Dermis microvascular lymphatic vessel endothelial cell (primary cell): Measurements from ENCODE around the gene BSX. TPM values are rescaled to one million over a fixed set of nuclear protein-coding genes. Genes with fewer than 3 reads are reported as not detected.
A peak's percentile ranks its signal among the peaks of the same experiment; 100 is the strongest.

Experiments
- DNase-seq, 2 donors: peaks; one replicate each; pipeline versions ENCODE4 v3.0.0 to v3.0.0-alpha.2; 2010; ENCODE audit warnings: low read depth in 2 of 2
- total RNA-seq: library from RNA; depleted of rRNA; stranded (reverse); fragments of >200 nt; gene quantifications from 2 replicates; pipeline ENCODE4 v1.2.1, GENCODE V29; 2014

Gene BSX
- total RNA-seq = not detected in 2 replicates

DNA sequence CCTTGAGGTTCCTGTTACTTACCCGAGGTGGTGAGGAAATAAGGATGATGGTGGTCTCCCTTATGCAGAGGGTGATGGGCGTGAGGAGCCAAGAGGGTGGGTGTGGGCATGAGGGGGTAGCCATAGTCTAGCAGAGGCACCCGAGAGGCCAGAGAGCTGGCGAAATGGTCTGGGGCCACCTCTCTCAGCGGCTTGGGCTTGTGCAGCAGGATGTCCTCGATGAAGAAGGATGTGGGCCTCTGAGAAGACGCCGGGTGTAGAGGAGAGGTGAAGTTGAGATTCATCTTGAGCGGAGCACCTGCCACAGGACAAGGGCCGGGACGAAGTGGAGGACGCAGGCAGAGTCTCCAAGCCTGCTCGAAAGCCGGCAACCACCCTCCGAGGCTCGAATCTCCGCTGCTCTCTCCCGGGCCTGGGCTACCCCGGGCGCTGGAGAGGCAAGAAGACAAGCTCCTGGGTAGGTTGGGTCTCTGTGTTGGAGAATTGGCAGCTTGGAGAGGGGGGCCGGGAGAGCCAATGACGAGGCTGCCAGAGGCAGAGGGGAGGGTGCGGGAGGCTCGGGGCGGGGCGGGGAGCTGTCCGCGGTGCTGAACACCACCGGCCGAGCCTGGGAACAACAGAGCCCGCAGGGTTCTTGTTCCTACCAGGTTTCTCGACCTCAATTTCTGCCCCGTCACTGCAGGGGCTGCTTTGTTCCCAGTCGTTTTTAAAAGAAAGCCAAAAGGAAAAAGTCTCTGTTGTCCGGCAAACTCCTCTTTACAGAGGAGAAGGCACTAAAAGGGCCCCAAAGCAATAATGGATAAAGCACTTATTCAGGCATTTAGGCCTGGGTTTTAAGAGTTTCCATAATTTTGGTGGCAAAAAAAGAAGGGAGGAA, at the start of gene BSX:
TSS of gene BSX (minus strand) at position 447 of the 877 bp plus-strand sequence. CDS start at position 284, 163 bp downstream.
- peak in 1 of 2 donors; percentile 54 for DNase-seq

DNA sequence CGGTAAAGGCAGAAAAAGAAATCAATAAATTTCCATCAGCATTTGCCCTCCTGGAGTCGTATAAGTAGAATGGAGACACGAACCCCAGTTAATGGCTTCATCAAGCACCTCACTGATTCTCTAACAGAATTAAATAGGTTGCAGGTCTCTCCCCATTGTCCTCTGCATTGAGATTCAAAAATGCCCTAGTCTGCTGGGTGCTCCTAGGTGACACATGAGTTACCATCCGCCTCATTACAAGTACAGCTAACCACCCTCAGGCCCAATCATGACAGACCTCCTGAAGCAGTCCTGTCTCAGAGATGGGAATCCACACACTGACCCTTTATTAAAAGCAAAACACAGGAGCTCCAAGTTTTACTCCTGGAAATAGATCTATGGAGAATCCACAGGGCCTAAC, 48.9 kb upstream of the BSX start:
- DNase-seq = no peak

DNA sequence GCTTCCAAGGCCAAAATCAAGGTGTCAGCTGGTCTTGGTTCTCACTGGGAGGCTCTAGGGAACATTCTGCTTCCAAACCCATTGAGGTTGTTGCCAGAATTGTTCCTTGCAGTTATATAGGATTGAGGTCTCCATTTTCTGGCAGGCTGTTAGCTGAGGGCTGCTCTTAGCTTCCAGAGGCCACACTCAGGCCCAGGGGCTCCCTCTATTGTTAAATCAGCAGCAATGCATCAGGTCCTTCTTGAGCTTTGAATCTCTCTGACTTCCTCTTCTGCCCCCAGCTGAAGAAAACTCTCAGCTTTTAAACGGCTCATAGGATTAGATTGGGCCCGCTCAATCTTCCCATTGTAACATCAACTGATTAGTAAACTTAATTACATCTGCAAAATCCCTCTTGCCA, 39.3 kb upstream of the BSX start:
- DNase-seq = peak; percentile 12 to 55

DNA sequence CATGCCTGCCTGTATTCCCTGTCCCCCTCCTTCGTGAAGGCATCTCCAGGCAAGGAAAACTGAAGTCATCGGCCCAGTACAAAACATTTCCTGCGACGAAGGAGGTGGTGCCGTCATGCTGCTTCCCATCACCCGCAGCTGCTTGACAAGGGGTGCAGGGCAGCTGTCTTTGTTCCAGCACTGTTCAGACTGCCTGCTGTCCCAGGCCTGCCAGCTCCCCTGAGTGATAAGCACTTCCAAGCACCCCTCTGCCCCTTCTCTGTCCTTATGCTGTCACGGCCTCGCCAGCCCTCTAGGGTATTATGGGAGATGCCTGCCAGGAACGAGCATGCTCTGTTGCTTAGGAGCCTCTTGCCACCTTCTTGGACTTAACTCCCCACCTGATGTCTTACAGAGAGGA, 37.1 kb upstream of the BSX start:
- peak in 1 of 2 donors; percentile 3 for DNase-seq

DNA sequence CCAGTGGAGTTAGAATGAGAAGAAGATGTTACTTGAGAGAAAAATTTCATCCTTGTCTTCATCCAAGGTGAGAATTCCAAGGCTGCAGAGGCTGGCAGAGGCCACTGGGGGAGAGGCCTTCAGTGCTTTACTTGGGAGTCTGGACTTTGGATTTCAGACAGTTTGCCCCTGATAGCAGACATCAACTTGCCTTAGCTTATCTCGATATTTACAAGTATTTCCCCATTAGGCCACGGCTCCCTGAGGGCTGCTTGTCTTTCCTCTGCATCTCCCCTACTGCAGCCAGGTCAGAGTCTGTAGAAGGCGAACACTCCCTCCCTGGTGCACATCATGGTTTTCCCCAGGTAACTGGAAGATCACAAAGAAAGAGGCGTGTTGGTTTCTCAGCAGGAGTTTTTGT, 29.9 kb upstream of the BSX start:
- DNase-seq = no peak

DNA sequence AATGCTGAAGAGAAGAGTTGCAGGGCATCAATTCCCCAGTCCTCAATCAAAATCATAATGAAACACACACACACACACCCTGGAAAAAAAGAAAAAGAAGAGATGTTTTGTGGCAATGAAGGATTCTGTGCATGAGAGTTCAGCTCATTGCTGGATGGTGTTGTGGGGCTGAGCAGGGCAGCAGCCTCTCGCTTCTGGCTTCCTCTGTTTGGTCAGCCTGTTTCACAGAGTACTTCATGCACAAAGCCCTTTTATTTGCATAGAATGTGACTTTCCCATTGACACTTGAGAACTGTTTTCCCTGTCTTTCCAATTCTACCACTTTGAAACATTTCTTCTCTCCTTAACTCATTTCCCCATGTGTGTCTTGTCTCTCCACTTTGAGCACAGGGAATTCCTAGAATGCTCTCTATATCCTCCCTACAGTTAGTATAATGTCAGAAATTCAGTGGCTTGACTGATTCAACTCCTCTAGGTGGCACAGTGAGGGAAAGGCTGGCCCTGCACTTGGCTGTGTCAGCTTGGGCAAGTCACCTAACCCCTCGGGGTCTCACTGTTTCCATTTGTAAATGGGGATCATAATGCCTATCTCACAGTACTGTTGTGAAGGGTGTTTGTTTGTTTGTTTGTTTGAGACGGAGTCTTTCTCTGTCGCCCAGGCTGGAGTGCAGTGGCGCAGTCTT, 25.4 kb upstream of the BSX start:
- DNase-seq = no peak

DNA sequence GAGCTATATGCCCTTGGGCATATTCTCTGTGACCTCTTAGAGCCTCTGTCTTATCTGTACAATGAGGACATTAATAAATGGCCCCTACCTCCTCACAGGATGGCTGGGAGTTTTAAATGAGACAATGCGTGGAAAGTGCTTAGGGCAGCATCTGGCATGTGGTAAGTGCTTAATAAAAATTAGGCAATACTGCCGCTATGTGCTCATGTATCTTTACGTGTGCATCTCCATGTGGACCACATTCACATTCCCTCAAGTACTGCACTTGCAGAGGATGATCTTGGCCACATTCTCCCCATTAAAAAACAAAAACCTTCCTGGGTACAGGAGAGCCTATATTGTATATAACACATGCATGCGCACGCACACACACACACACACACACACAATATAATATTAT, 19.1 kb upstream of the BSX start:
- no peak for DNase-seq

DNA sequence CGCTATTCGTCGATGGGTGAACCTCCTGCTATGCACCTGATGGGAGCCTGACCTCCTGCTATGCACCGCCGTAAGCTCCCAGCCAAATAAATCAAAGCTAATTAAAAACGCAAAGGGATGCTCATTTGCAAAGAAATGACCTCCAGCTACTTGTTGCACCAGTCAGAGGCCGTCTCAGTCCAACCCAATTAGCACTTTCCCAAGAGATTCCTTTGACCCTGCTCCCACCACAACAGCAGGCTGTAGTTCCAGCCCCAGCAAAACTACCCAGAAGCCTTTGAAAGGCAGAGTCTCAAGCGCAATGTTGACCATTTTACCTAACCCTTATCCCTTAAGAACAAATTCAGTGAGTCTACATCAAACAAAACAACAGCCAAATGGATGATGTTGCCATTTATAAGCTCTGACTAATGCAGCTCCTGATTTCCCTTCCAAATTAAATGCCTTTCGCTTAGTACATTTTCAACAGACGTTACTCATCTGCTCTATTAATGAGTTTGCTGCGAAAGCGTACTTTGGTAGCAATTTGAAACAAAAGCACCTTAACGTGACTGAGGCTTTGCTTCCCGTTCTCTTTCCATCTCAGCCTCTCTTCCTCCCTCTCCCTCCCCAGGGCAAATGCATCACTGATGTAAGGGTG, 17.2 kb upstream of the BSX start:
- DNase-seq = no peak

DNA sequence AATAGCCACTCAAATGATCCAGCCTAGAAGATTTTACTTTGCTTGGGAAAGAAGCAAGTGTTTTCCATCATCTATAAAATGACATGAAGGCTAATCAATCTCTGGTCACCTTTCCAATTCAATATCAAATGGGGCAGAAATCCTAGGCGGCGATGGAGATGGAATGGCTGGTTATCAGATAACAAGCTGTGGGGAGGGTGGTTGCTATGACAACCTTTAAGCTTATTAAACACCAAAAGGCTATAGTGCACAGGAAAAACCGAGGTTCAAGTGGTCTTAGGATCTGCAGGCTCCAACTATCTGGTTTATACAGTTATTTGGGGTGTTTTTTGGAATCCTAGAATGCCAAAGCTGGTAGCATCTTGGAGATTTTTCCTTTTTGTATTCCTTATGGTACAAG, 13.9 kb upstream of the BSX start:
- no peak for DNase-seq

DNA sequence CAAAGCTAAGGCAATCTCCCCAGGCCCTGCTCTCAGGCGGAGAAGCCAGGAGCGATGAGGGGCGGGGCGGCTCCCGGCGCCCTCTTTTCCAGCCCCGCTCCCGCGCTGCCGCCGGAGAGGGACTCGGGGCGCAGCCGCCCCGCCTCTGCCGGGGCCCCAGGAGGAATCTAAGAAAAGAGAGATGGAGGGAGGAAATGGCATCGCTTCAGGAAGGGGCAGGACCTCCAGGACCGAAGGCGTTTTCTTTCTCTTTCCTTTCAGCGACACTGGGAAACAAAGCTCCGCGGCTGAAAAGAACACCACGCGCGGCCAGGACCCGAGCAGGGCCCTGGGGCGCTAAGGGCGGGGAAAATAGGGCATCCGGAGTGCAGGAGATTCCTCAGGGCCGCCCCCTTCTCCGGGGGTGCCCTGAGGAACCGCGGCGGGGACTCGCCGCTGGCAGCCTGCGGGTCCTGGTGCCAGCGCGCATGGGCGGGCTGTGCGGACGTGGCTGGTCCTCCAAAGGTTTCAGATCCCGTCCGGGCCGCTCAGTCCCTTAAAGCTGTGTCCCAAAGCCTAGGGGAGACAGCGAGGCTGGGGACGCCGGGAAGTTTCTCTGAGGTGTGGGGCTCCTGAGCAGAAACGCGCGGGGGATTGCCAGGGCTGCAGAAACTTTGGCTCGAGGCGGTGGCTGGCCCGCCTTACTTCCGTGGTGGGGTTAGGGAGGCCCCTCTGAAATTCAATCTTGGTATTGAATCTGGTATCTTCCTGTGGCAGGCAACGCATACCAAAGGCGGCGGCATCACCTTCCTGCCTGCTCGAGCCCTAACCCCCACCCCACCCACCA, 2.8 kb upstream of the BSX start:
- no peak for DNase-seq

DNA sequence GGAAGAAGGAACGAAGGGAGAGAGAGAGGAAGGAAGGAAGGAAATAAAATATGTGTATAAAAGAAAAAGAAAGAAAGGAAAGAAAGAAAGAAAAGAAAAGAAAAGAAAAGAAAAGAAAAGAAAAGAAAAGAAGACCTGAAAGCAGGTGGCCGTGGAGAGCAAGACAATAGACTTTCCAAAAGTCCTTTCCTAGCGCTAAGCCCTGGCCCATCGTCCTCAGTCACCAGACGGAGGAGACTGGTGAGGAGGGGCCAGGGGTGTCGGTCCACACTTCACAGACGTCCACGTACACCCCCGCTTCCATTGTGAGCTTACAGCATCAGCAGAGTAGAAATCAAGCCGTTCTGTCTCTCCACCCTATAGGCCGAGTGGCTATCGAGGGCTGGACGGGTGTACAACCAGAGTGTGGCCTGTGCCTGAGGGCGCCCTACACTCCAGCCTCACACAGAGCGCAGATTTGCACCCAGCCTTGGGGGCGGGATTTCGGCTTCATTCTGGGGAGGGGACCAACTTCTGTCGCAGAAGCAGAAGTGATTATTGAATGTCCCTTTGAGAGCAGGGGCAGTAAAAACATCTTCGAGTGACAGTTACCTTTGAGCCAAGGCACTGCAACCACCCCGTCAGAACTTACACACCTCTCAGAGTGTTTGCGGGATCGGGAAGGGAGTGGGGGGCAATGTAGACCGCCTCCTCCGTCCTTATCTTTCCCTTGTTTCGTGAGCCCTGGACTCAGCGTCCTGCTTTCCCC, 2.0 kb upstream of the BSX start:
- DNase-seq = no peak

DNA sequence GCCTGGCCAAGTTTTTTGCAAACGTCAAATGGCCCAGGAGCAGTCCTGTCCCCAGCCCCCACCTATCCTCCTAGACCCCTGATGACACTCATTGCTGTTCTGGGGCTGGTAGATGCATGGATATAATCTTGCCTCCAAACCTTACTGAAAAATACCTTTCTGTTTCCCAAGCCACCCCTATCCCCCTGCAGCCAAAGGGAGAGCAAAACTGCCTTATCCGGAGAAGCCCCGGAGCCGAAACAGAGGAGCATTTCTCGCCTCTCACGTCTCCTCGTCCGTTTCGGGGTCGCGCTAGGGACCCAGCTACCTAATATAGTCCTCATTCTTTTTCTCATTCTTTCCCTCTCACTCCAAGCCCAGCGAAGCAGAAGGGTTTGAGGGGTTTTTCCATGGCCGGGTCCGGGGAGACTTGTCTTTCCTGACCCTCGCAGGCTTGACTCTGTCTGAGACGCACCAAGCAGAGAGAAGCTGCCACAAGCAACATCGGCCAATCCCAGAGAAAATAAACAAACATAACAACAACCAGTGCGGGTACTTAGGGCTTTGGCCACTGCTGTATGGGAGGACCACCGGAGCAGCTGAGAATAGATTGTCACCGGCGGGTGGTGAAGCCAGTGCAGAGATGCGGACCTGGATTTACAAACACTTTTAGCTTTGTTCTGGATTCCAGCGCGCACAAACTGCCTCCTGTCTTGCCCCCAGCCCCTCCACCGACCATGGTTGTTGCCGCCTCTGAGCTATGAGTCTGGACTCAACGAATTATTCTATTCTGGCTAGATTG, 1.6 kb downstream of the BSX start:
- DNase-seq = no peak

DNA sequence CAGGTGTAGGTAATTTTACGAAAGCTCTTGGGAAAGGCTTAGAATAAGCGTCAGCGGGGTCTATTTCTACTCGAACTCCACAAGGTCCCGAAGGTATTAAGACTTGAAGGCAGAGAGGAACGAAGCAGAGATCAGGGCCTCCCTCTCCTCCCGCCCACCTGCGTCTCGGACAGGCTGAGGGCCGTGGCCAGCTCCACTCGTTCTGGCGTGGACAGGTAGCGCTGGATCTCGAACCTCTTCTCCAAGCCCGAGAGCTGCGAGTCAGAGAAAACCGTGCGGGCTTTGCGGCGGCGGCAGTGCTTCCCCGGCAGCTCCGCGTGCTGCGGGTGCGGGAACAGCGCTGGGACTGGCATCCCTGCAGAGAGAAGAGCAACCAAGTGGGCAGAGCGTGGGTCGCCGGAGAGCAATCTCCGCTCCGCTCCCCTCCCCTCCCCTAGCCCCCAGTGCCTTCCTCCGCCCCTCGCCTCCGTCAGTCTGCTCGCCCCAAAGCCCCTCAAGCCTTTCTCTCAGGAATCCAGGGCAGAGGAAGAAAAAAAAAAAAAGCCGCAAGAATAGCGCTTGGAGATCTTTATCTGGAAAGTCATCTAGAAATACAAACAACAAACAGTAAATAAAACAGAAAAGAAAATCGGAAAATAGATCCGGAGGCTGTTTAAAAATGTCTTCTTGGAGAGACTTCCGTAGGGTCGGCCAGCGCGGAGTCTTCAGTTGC, 2.4 kb downstream of the BSX start:
- DNase-seq = no peak

DNA sequence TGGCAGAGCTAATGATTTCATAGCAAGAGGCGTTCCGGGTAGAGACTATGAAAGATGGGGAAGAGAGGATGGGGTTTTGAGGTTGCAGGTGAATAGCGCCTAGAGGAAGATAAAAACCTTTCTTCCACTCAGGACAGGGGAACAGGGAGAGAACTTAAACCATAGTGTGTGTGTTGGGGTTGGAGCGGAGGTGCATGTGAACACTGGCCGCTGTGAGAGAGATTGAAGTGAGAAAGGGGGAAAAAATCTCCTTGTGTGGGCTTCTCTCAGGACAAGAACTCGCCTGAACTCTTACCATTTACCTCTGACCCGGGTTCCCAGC, 3.4 kb downstream of the BSX start:
- DNase-seq = no peak

DNA sequence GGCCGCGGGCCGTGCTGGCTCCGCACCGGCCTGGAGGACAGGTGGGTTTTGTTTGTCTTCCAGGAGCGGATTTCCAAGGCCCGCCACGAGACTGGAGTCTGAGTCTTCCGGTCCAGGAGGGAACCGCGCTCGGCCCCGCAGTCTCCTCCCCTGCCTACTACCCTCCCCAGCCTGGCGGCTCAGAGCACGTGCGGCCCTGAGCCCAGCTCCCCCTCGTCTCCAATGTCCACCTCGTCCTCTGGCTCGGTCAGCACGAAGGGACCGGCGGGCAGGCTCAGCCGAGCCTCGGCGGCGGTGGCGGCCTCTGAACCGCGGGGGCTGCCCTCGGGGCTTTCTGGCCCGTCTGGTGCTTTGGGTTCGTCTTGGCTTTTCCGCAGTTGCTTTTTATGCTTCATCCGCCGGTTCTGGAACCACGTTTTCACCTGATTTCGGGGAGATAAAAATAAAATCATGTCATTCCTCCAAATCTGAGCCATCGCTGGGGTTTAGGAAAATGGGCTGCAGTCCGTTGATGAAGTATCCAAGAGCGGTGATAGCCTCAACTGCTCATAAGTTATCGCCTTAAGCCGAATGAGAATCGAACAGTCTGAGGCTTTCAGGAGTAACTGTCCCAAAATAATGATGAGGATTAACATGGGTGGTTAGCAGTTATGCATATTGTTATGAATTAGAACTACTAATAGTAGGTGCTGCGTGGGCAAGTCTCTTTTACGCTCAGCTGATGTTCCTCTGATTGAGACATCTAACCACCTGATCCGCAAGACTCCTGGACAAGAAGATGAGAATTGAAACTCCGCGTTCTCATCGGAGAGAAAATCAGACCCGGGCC, 4.0 kb downstream of the BSX start:
- no peak for DNase-seq

DNA sequence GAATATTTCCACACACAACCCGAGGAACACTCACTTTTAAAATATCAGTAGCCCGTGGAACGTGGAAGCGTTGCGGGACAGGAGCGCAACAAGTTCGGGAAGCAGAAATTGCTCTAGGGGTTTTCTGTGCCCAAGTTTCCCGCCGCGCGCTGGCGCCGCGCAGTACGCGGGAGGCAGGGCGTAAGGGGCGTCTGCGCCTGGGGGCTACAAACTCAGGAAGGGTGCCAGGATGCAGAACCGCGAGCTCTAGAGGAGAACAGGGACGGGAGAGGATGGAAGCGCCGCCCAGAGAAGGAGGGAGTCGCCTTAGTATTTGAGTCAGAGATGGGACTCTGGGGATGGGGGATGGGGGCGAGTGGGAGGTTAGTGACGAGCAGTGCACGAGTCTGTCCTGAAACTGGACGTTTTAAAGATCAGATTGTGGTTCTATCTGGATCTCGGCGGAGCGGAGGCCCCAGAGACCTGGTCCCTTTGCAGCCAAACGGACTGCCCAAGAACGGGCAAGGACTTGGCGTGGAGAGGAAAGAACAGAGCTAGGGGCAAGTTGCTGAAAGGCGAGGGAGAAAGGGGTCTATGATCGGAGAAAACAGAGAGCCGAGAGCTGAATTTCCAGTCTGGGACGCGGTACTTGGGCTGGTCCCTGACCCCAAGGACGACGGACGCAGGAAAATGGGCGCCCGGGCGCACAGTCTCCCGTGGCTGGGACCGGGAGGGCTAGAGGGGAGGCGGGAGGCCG, 4.7 kb downstream of the BSX start:
- no peak for DNase-seq

DNA sequence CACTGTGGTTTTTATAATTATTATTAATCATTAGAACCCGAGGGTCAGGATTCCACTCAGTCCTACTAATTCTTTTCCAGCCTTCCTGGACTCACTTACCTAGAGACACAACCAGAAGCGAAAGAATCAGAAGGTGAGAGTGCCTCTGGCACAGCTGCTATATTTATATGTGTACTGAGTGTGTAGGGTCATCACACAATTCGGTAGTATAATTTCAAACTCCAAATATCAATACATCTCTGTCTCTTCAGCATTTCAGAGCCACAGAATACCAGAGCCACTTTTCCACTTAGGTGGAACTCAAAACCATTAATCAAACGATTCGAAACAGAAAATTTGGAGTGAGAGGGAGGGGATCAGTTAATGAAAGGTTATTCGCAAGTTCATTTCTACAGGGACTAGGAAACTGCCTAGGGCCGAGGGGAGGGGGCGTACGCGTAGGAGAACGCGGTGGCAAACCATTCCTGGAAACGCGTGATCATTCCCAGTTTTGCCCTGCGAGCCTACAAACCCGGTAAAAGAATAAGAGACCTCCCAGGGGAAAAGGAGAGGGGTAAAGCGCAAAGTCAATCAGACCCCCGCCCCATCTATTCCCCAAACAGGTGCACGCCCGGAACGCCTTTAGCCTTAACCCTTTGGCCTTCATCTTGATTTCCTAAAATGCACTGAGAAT, 5.4 kb downstream of the BSX start:
- no peak for DNase-seq
